IPS-18c (cell line): Measurements from ENCODE around the gene LRP1.

ENCODE experiments used
- H3K4me3 ChIP-seq: 2 replicates; pipeline ENCODE4 v1.7.0; 2013; ENCODE audit warnings: low read depth, mild to moderate bottlenecking, low read length, moderate library complexity; ENCODE audit not compliant: insufficient read depth
- H3K9me3 ChIP-seq: one replicate; pipeline ENCODE4 v1.6.1; 2013; ENCODE audit warnings: mild to moderate bottlenecking, low read length, moderate library complexity; ENCODE audit not compliant: control insufficient read depth, insufficient read depth

Gene LRP1

DNA sequence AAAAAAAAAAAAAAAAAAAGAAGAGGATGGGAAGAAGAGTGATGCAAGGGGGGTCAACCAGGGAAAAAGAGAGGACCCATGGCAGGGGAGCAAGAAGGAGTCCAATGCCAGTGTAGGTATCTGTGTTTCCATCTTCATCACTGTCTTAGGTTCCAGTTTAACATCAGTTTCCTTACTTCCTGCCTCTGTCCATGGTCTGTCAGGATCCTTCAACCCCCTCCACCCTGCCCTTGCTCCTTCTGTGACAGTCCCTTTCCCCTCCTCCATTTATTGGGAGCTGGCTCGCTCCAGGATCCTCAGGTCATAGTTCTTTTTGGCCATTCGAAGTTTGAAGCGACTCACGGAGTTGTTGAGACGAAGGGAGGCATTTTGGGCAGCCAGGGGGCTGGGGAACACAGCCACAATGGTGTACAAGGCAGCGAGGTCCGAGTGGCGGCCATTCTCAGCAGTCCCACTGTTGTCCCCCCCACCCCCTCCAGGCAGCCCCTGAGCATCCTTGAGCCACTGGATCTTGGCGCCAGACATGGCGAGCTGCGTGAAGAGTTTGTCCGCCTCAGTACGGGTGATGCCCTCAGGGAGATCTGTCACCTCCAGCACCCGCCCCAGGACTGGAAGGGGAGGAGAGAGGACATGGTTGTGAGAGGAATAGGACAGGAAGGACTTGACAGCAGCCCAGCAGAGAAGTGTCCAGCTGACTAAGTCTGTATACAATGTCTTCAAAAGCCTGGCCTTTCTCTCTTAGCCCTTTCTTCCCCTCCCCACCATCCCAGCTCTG lies 126.4 kb downstream of the LRP1 start:
- Histone ChIP-seq H3K9me3 (no peaks in the 10 kb centered on the region), H3K4me3 (no peak overlapping the region)

DNA sequence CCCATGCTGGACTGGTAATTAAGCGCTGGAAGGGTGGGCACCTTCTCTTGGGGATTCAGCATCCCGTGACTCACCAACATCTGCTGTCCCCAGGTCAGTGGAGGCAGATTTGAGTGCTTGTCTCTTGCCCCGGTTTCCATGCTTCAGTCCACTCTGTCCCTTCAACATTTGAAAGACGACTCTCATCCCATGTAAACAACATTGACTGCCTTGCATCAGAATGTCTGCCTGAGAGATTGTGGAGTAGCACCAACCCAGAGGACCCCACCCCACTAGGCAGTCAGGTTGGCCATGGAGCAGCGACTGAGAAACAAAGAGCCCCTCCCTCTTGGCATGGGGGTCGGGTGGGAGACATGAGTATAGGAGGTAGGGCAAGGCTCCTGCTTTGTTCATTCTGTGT lies 127.6 kb downstream of the LRP1 start:
- no peaks in the 10 kb centered on the region for H3K9me3 ChIP-seq
- no peak overlapping the region for H3K4me3 ChIP-seq

DNA sequence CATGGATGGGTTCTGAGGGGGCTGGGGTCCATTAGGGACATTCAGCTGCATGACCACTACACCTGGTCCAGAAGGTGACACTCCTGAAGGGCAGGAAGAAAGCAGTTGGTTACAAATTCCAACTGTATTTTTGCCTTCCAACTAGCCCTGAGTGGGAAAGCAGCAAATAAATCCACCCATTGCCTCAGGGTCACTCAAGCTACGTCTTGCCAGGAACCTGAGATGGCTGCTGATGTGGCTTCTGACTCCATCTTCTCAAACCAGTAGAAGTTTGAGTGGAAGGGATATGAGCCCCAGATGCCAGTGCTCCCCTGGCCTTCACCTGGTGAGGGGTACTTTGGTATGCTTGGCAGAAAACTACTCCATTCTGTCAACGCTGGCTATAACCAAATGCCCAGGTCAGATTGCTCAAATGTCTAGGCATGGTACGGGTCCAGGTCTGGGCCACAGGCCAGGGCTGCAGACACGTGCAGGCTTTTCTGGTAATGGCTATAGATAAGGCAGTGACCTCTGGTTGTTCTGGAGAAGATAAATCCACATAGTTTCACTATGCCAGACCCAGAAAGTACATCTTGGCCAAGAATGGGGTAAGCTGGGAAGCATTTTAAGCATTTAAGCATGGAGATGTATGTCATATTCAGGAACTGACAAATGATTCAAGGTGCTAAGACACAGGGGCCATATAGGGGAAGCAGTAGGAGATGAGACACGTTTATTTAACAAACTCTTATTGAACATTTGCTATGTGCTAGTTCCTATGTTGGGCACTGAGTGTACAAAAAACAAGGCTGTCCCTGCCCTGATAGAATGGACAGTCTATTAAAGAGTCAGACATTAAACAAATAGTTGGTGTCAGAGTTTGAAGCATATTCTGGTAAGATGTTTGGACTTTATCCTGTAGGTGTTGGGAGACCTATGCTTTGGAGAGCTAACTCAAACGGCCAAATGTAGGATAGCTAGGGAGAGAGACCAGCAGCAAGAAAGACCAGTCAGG lies 131.0 kb downstream of the LRP1 start:
- Histone ChIP-seq H3K4me3 (no peak overlapping the region), H3K9me3 (peaks cover 2% of the 10 kb centered on the region)

DNA sequence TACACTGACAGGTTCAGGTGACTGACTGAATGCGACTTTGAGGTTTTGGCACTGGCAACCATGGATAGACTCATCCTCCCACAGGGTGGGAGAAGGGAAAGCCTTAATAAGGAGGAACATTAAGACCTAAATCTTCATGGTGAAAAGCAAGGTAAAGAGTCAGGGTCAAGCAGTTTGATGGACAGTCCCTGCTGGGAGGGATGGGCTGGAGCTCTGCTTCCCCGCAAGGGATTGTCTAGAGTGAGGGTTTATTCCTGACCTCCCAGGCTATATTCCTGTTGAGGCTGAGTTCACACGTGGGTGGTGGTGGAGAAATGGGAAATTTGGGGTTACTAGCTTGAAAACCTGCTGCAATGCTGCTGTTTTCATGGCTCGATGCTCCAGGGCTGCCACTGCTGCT lies 132.1 kb downstream of the LRP1 start:
- H3K9me3 ChIP-seq: peaks cover 2% of the 10 kb centered on the region
- H3K4me3 ChIP-seq: no peak overlapping the region

DNA sequence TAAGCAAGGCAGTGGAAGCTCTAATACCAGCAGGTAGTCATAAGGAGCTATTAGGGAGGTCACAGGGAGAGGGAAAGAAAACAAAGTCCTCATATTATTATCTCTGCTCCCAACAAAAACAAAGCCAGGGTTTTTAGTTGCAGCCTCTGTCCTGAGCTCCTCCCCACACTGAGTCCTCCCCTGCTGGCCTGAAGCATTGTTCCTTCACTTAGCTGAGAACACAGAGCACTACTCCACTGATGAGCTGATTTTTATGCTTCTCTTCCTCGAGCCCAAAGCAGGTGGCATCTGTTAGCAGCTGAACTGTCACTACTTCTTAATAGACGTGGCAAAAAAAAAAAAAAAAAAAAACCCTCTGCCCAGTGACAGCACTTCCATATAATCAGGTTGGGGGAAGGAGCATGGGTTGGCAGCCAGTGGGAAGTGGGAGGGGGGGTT lies 133.2 kb downstream of the LRP1 start:
- Histone ChIP-seq H3K9me3 (peaks cover 2% of the 10 kb centered on the region), H3K4me3 (no peak overlapping the region)

DNA sequence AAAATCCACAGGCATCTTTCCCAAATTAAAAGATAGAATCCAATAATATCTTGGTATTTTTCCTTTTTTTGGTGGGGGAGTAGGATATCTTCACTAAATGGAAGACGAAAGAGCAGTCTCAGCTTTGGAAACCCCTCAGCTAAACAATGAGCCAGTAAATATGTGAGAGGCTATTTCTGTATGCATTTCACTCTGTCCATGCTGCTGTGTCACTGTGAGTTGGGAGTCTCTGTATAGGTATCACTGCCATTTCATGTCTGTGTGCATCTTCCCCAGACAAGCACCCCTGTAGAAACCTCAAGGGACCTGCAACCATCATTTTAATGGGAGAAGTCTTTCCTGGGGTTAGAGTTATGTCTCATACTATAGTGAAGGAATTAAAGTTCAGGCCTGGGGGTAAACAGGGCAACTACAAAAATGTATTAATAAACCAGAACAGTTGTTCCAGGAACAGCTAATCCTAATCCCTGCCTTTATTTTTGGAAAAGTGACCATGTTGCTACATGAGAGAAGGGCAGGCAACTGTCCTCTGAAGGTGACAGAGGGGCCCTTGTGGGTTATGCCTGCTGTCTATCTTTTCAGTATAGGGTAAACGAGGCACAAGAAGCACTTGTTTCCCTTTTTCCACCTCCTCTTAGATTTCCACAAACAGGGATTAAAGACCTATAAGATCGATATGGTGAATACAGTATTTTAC lies 134.0 kb downstream of the LRP1 start:
- Histone ChIP-seq H3K9me3 (peaks cover 2% of the 10 kb centered on the region), H3K4me3 (no peak overlapping the region)
